Tibial nerve (tissue), 4 donors: ENCODE results near the gene ZSWIM3. TPM values are rescaled to one million over a fixed set of nuclear protein-coding genes. Genes with fewer than 3 reads are reported as not detected.

Source experiments
- DNase-seq, 2 donors: peaks; one replicate each; pipeline ENCODE4 v3.0.0-alpha.2; 2019; ENCODE audit warnings: low spot score in 2 of 2
- H3K27ac ChIP-seq, 4 donors: fragments of 200-600 bp; sonication (generic) in 3 of 4; one replicate each; pipeline ENCODE4 v1.5.1; 2017 to 2019; ENCODE audit warnings: mild to moderate bottlenecking in 1 of 4
- H3K27me3 ChIP-seq, 2 donors: fragments of 200-600 bp; sonication (generic) in 1 of 2; one replicate each; pipeline versions ENCODE4 v1.5.1 to v1.6.0; 2017 to 2019
- H3K36me3 ChIP-seq, 3 donors: fragments of 200-600 bp; sonication (generic); one replicate each; pipeline ENCODE4 v1.5.1; 2018 to 2019
- H3K4me1 ChIP-seq, 4 donors: fragments of 200-600 bp; sonication (generic) in 3 of 4; one replicate each; pipeline ENCODE4 v1.5.1; 2017 to 2019
- H3K4me3 ChIP-seq, 4 donors: fragments of 200-600 bp; sonication (generic) in 3 of 4; one replicate each; pipeline ENCODE4 v1.5.1; 2017 to 2019; ENCODE audit warnings: mild to moderate bottlenecking in 1 of 4, moderate library complexity in 1 of 4
- H3K9me3 ChIP-seq, 4 donors: fragments of 200-600 bp; sonication (generic) in 3 of 4; one replicate each; pipeline ENCODE4 v1.5.1; 2017 to 2019
- CTCF ChIP-seq, 5 experiments: fragments of 200-600 bp in 3 of 5; fragments of 450-650 bp in 2 of 5; sonication (generic) in 3 of 5; IDR thresholded peaks; one replicate each; pipeline ENCODE4 v1.5.1; 2016 to 2019; ENCODE audit warnings: antibody characterized with exemption in 5 of 5, mild to moderate bottlenecking in 3 of 5, moderate library complexity in 2 of 5
- EP300 ChIP-seq, 2 donors: sonication (generic); formaldehyde crosslinking; IDR thresholded peaks; one replicate each; pipeline ENCODE4 v1.6.1; 2017; ENCODE audit warnings: antibody characterized with exemption in 2 of 2, mild to moderate bottlenecking in 1 of 2
- POLR2A ChIP-seq, 2 donors: fragments of 450-650 bp; IDR thresholded peaks; one replicate each; pipeline ENCODE4 v1.6.1; 2017; ENCODE audit warnings: antibody characterized with exemption in 2 of 2, mild to moderate bottlenecking in 2 of 2, moderate library complexity in 2 of 2
- WGBS, 2 donors: methylation state at CpG; one replicate each; pipeline ENCODE4 v1.1.5; 2018; 5-methylcytosine and 5-hydroxymethylcytosine counted together
- total RNA-seq, 4 donors: library from RNA; depleted of rRNA; stranded (reverse); fragments of >200 nt; gene quantifications; one replicate each; pipeline ENCODE4 v1.1.0, GENCODE V29; 2016

Gene ZSWIM3
- total RNA-seq, 4 donors from 2014 or later, result 3.1 to 6.3 (median 4.8) TPM

GRCh38 chr20:45819466-45819865, 37.9 kb upstream of the ZSWIM3 start:
- TF ChIP-seq POLR2A (IDR thresholded peaks at IDR 0.05), result no peak
- no peak for TF ChIP-seq CTCF (IDR thresholded peaks at IDR 0.05)
- TF ChIP-seq EP300 (IDR thresholded peaks at IDR 0.05), result no peak
- no peaks in the 10 kb centered on the region for H3K9me3 ChIP-seq
- WGBS, 2 donors, result 91 to 99% methylated on average over 4 of the region's 4 CpGs

GRCh38 chr20:45821947-45822346, 35.5 kb upstream of the ZSWIM3 start:
- whole genome bisulfite sequencing, 2 donors, result 74% methylated on average over 2 of the region's 2 CpGs
- Histone ChIP-seq H3K9me3 (no peaks in the 10 kb centered on the region), H3K4me3 (no peak overlapping the region), H3K27me3 (peaks cover 0 to 28% of the 10 kb centered on the region in 2 donors), H3K36me3 (no peaks in the 10 kb centered on the region), H3K4me1 (peaks cover 0 to 50% (median 14%) of the 10 kb centered on the region in 4 donors), H3K27ac (no peak overlapping the region)
- no peak for DNase-seq
- TF ChIP-seq EP300 (IDR thresholded peaks at IDR 0.05) (no peak), CTCF (IDR thresholded peaks at IDR 0.05) (no peak), POLR2A (IDR thresholded peaks at IDR 0.05) (no peak)

More at GRCh38 chr20:45819466-45819865, 37.9 kb upstream of the ZSWIM3 start:
- H3K27ac ChIP-seq, result no peak overlapping the region
- peaks cover 0 to 26% of the 10 kb centered on the region in 2 donors for H3K27me3 ChIP-seq
- H3K4me3 ChIP-seq, result no peak overlapping the region
- H3K36me3 ChIP-seq, result no peaks in the 10 kb centered on the region
- peaks cover 0 to 39% (median 10%) of the 10 kb centered on the region in 4 donors for H3K4me1 ChIP-seq
- no peak for DNase-seq

GRCh38 chr20:45822857-45823256, 34.6 kb upstream of the ZSWIM3 start:
- no peaks in the 10 kb centered on the region for H3K9me3 ChIP-seq
- H3K4me3 ChIP-seq, result no peak overlapping the region
- no peaks in the 10 kb centered on the region for H3K36me3 ChIP-seq
- no peak overlapping the region for H3K27ac ChIP-seq
- H3K27me3 ChIP-seq, result peaks cover 0 to 28% of the 10 kb centered on the region in 2 donors
- DNase-seq, result no peak
- no peak for TF ChIP-seq CTCF (IDR thresholded peaks at IDR 0.05)
- TF ChIP-seq POLR2A (IDR thresholded peaks at IDR 0.05), result no peak
- TF ChIP-seq EP300 (IDR thresholded peaks at IDR 0.05), result no peak
- H3K4me1 ChIP-seq, result peaks cover 0 to 42% (median 15%) of the 10 kb centered on the region in 4 donors
- 12 to 33% methylated on average over 12 to 24 of the region's 24 CpGs for WGBS, 2 donors

- no peaks in the 10 kb centered on the region for H3K36me3 ChIP-seq
- TF ChIP-seq EP300 (IDR thresholded peaks at IDR 0.05) (no peak), CTCF (IDR thresholded peaks at IDR 0.05) (peak in 4 of 5 experiments; percentile 17 to 61 (median 36))
- H3K27me3 ChIP-seq, result peaks cover 0 to 28% of the 10 kb centered on the region in 2 donors
- H3K4me1 ChIP-seq, result peaks cover 0 to 46% (median 17%) of the 10 kb centered on the region in 4 donors
- no peak overlapping the region for H3K27ac ChIP-seq
- H3K4me3 ChIP-seq, result peak overlapping the region in 2 of 4 donors; percentile 13 to 36
- no peak for DNase-seq
- 27 to 33% methylated on average over 34 to 52 of the region's 57 CpGs for WGBS, 2 donors
- H3K9me3 ChIP-seq, result no peaks in the 10 kb centered on the region
Measured at GRCh38 chr20:45823949-45824835, 33.2 kb upstream of the ZSWIM3 start.

GRCh38 chr20:45826381-45827019, 30.9 kb upstream of the ZSWIM3 start:
- H3K4me3 ChIP-seq, result no peak overlapping the region
- H3K9me3 ChIP-seq, result no peaks in the 10 kb centered on the region
- no peaks in the 10 kb centered on the region for H3K36me3 ChIP-seq
- H3K27me3 ChIP-seq, result peaks cover 0 to 28% of the 10 kb centered on the region in 2 donors
- 55 to 56% methylated on average over 6 of the region's 6 CpGs for whole genome bisulfite sequencing, 2 donors
- TF ChIP-seq CTCF (IDR thresholded peaks at IDR 0.05) (no peak), POLR2A (IDR thresholded peaks at IDR 0.05) (no peak), EP300 (IDR thresholded peaks at IDR 0.05) (peak in 1 of 2 donors; percentile 15)
- peaks cover 0 to 55% (median 17%) of the 10 kb centered on the region in 4 donors for H3K4me1 ChIP-seq
- no peak for DNase-seq
- peak overlapping the region; percentile 58 to 91 (median 68) for H3K27ac ChIP-seq
